ENCODE results near the gene MN1. TPM values are rescaled to one million over a fixed set of nuclear protein-coding genes. Genes with fewer than 3 reads are reported as not detected.

The MN1 gene
- total and polyA plus RNA-seq, 8 donors: 0.50 to 6.4 (median 2.8) TPM

- WGBS, 5 donors: 82 to 88% (median 88%) methylated on average over 6 of the region's 6 CpGs
- no peaks in the 10 kb centered on the region for H3K4me1 ChIP-seq
- no peaks in the 10 kb centered on the region for H3K27me3 ChIP-seq
- intact Hi-C loops (cut with DNase I; ENCODE audit: low total_unique reads): no loop called here
- TF ChIP-seq EP300 (IDR thresholded peaks at IDR 0.05) (no peak), CTCF (IDR thresholded peaks at IDR 0.05) (no peak)
- no peak overlapping the region for H3K4me3 ChIP-seq
- DNase-seq: no peak
- no peaks in the 10 kb centered on the region for H3K36me3 ChIP-seq
- H3K27ac ChIP-seq: no peak overlapping the region
- H3K9me3 ChIP-seq: no peaks in the 10 kb centered on the region
These were observed 68.7 kb downstream of the MN1 start for GRCh38 chr22:27732841-27733240.

- no peaks in the 10 kb centered on the region for H3K27me3 ChIP-seq
- no peaks in the 10 kb centered on the region for H3K9me3 ChIP-seq
- TF ChIP-seq EP300 (IDR thresholded peaks at IDR 0.05): no peak
- TF ChIP-seq POLR2AphosphoS5 (IDR thresholded peaks at IDR 0.05): no peak
- TF ChIP-seq CTCF (IDR thresholded peaks at IDR 0.05): no peak
- no peak for TF ChIP-seq POLR2A (IDR thresholded peaks at IDR 0.05)
- no peak for DNase-seq
- peaks cover 0 to under 1% (median under 1%) of the 10 kb centered on the region in 4 donors for H3K4me1 ChIP-seq
- no peak overlapping the region for H3K27ac ChIP-seq
- no peaks in the 10 kb centered on the region for H3K36me3 ChIP-seq
- intact Hi-C loops (cut with DNase I; ENCODE audit: low total_unique reads): no loop called here
- H3K4me3 ChIP-seq: no peak overlapping the region
- WGBS, 5 donors: 45 to 71% (median 63%) methylated on average over 1 to 2 of the region's 2 CpGs
These were observed 69.2 kb downstream of the MN1 start for GRCh38 chr22:27732391-27732790.

- no peaks in the 10 kb centered on the region for H3K27me3 ChIP-seq
- TF ChIP-seq CTCF (IDR thresholded peaks at IDR 0.05) (no peak), EP300 (IDR thresholded peaks at IDR 0.05) (no peak), POLR2AphosphoS5 (IDR thresholded peaks at IDR 0.05) (no peak), POLR2A (IDR thresholded peaks at IDR 0.05) (no peak)
- no peaks in the 10 kb centered on the region for H3K36me3 ChIP-seq
- intact Hi-C loops (cut with DNase I; ENCODE audit: low total_unique reads): no loop called here
- H3K27ac ChIP-seq: no peak overlapping the region
- H3K4me3 ChIP-seq: no peak overlapping the region
- 75 to 89% (median 84%) methylated on average over 3 of the region's 3 CpGs for WGBS, 5 donors
- peaks cover under 1 to 8% (median 6%) of the 10 kb centered on the region in 4 donors for H3K4me1 ChIP-seq
- no peaks in the 10 kb centered on the region for H3K9me3 ChIP-seq
- no peak for DNase-seq
These were observed 69.9 kb downstream of the MN1 start for GRCh38 chr22:27731621-27732020.

- H3K4me1 ChIP-seq: peaks cover 4 to 16% (median 13%) of the 10 kb centered on the region in 4 donors
- no peaks in the 10 kb centered on the region for H3K27me3 ChIP-seq
- no peak overlapping the region for H3K4me3 ChIP-seq
- WGBS, 5 donors: 88 to 94% (median 89%) methylated on average over 7 to 9 of the region's 9 CpGs
- H3K36me3 ChIP-seq: no peaks in the 10 kb centered on the region
- intact Hi-C loops (cut with DNase I; ENCODE audit: low total_unique reads): no loop called here
- no peak overlapping the region for H3K27ac ChIP-seq
- H3K9me3 ChIP-seq: no peaks in the 10 kb centered on the region
- no peak for DNase-seq
- TF ChIP-seq EP300 (IDR thresholded peaks at IDR 0.05) (no peak), CTCF (IDR thresholded peaks at IDR 0.05) (no peak), POLR2A (IDR thresholded peaks at IDR 0.05) (no peak), POLR2AphosphoS5 (IDR thresholded peaks at IDR 0.05) (no peak)
These were observed 70.7 kb downstream of the MN1 start for GRCh38 chr22:27730641-27731433.
